EL (cell line): ENCODE data around the gene PCAT6.
"Not testable (repeated sequence)": the region's sequence is repeated elsewhere in the genome, so short reads cannot be mapped to it uniquely, and the experiment has no call there.

ENCODE experiments used
- DNase-seq: peaks from one replicate; pipeline ENCODE4 v3.0.0-alpha.2; 2016

The PCAT6 gene

GRCh38 chr1:202807926-202808757 is 2.6 kb upstream of the PCAT6 start, which contains the start of gene KDM5B:
KDM5B (minus strand) TSS chr1:202808421; CDS start chr1:202808305, 116 bp downstream.
- peak; percentile 69 for DNase-seq

GRCh38 chr1:202809597-202810159 is 1.1 kb upstream of the PCAT6 start:
- DNase-seq: no peak

- DNase-seq: no peak
Measured at GRCh38 chr1:202810193-202810614, 550 bp upstream of the PCAT6 start.

GRCh38 chr1:202811296-202812175 is 782 bp downstream of the PCAT6 start:
- peak; percentile 33 for DNase-seq

- no peak for DNase-seq
Measured at GRCh38 chr1:202812176-202813026, 1.6 kb downstream of the PCAT6 start.

GRCh38 chr1:202815120-202815519 is 4.4 kb downstream of the PCAT6 start:
- no peak for DNase-seq

GRCh38 chr1:202818819-202819218 is 8.1 kb downstream of the PCAT6 start:
- no peak for DNase-seq

GRCh38 chr1:202821467-202821866 is 10.7 kb downstream of the PCAT6 start:
- DNase-seq: peak; percentile 58

GRCh38 chr1:202825748-202826147 is 15.0 kb downstream of the PCAT6 start:
- DNase-seq: no peak

- DNase-seq: not testable (repeated sequence)
Measured at GRCh38 chr1:202829223-202829622, 18.5 kb downstream of the PCAT6 start.

- DNase-seq: no peak
Measured at GRCh38 chr1:202831906-202832305, 21.2 kb downstream of the PCAT6 start.

- DNase-seq: no peak
Measured at GRCh38 chr1:202834771-202835547, 24.2 kb downstream of the PCAT6 start.

GRCh38 chr1:202835548-202836072 is 24.9 kb downstream of the PCAT6 start:
- DNase-seq: no peak

GRCh38 chr1:202836623-202837403 is 26.1 kb downstream of the PCAT6 start:
- DNase-seq: no peak

GRCh38 chr1:202837746-202838262 is 27.1 kb downstream of the PCAT6 start:
- DNase-seq: no peak

GRCh38 chr1:202843081-202843480 is 32.3 kb downstream of the PCAT6 start:
- no peak for DNase-seq

- DNase-seq: no peak
Measured at GRCh38 chr1:202844259-202844658, 33.5 kb downstream of the PCAT6 start.

GRCh38 chr1:202844935-202845334 is 34.2 kb downstream of the PCAT6 start:
- DNase-seq: no peak

GRCh38 chr1:202848191-202848542 is 37.4 kb downstream of the PCAT6 start:
- DNase-seq: no peak
